WI38 (cell line): Measurements from ENCODE around the gene SLC27A4.

ENCODE experiments used
- H3K4me3 ChIP-seq: 2 replicates; pipeline ENCODE4 v1.5.1; 2011; ENCODE audit warnings: low read depth, mild to moderate bottlenecking, control low read depth, low read length
- TF ChIP-seq, protein P1 (sequence below): IDR thresholded peaks from 2 replicates; pipeline ENCODE4 v1.5.1; 2012; ENCODE audit warnings: low read depth, mild to moderate bottlenecking, control low read depth, low read length

SLC27A4 gene

DNA sequence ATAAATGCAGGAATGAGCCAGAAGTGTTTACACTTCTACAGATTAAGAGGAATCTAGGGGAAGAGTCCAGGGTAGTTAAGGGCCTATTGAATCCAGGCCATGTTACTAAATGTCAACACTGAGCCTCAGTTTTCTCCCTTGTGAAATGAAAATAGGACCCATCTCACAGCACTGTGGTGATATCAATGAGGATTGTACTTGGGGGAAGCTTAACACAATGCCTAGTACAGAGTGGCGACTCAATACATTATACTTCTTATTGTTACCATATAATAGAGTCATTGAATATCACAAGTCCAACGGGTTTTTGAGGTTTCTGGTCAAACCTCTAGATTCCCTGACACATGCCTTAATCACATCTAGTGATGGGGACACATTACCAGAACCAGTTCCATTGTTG is 22.7 kb upstream of the SLC27A4 start:
- no peak overlapping the region for H3K4me3 ChIP-seq
- TF ChIP-seq, protein P1, sequence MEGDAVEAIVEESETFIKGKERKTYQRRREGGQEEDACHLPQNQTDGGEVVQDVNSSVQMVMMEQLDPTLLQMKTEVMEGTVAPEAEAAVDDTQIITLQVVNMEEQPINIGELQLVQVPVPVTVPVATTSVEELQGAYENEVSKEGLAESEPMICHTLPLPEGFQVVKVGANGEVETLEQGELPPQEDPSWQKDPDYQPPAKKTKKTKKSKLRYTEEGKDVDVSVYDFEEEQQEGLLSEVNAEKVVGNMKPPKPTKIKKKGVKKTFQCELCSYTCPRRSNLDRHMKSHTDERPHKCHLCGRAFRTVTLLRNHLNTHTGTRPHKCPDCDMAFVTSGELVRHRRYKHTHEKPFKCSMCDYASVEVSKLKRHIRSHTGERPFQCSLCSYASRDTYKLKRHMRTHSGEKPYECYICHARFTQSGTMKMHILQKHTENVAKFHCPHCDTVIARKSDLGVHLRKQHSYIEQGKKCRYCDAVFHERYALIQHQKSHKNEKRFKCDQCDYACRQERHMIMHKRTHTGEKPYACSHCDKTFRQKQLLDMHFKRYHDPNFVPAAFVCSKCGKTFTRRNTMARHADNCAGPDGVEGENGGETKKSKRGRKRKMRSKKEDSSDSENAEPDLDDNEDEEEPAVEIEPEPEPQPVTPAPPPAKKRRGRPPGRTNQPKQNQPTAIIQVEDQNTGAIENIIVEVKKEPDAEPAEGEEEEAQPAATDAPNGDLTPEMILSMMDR: no peak

DNA sequence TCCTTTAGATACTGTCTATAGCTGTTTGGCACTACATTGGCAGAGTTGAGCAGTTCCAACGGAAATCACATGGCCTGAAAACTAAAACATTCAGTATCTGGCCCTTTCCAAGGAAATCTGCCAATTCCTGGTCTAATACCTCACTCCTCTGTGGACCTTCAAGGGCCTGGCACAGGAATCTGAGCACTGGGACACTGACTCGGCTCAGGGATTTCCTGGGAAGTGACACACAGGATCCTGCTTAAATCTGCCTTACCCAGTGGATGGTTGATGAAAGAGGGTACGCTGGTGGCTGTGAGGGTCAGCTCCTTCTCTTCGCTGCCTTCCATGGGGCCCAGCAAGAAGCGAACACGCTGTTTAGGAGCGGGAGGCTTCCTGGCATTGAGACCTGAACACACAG is 19.0 kb upstream of the SLC27A4 start:
- H3K4me3 ChIP-seq: peak overlapping the region; percentile 96

DNA sequence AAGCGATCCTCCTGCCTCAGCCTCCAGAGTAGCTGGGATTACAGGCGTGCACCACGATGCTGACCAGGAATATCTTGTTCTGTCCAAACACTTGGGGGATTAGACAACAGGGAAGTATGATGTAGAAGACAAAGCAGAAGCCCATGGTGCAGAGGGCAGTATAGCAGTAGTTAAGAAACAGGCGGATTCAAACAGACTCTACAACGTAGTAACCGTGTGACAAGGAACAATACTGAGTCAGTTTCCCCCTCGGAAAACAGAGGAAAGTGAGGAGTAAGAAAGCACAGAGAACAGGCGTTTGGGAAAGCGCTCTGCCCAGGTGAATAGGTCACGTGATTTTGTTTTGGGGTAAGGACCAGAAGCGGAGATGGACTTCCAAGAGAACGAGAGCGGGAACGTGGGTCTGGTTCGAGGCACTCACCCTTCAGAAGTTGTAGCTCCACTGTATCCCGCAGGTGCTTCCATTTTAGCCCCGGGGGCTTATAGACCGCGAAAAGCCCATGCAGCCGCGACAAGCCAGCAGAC is 18.4 kb upstream of the SLC27A4 start:
- TF ChIP-seq, protein P1: no peak
- peak overlapping the region; percentile 96 for H3K4me3 ChIP-seq

More for the DNA sequence above, 19.0 kb upstream of the SLC27A4 start:
- TF ChIP-seq, protein P1: no peak

DNA sequence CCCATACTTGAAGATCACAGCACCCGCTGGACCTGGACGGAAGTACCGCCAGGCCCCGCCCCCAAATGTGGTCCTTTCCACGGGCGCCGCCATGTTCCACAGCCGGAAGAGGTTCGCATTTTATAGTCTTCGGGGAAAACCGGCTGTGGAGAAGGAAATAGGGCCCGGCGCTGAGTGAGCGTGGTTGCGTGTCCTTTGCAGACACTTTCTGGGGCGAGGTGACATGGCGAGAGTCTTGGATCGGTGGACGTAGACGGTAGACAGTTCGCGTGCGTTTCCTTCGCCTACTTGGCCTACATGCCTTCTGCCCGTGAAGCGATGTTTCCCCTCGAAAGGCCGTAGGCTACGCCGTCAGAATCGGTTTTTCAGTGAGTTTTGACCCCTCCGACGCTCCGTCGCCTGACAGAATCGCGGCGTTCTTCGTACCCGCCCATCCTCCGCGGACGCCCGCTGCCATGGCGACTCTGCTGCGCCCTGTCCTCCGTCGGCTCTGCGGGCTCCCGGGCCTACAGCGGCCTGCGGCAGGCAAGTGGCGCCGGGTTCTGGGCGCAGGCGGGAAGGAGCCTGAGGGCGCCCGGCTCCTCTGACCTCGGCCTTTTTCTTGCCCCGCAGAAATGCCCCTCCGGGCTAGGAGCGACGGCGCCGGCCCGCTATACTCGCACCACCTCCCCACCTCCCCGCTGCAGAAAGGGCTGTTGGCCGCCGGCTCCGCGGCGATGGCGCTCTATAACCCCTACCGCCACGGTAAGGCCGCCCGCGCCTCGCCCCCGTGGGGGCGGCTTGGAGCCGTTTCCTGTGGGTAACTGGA is 17.7 kb upstream of the SLC27A4 start, which contains the start of the genes COQ4 and TRUB2:
Gene COQ4 (plus strand): TSS at position 436 of the 808 bp plus-strand sequence. CDS start 20 bp downstream, at position 456.
Gene TRUB2 (minus strand): TSS at position 44 of the 808 bp plus-strand sequence. CDS start 39 bp downstream, at position 5.
- TF ChIP-seq, protein P1: no peak
- peak within 1 kb of the TSS; percentile 96 for H3K4me3 ChIP-seq

DNA sequence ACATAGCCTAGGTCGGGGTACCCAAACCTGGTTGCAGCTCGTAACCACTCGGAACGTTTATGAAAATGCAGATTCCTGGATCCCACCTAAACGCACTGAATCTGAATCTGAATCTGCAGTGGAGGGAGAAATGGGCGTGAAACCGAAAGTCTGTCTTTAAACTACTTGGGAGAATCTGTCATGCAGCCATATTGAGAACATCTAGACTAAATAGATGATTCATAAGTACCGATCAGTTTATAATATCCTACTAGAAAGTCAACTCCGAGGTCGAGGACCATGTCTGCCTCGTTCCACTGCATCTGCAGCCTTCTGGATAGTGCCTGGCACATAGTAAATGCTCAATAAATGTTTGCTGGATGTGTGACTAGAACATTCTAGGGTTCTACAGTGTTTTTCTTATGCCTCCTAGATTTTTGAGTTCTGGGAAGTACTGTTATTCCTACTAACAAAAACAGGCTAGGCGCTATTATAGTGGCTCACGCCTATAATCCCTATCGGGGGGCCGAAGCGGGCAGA is 17.1 kb upstream of the SLC27A4 start:
- H3K4me3 ChIP-seq: peak overlapping the region; percentile 96
- TF ChIP-seq, protein P1: no peak

DNA sequence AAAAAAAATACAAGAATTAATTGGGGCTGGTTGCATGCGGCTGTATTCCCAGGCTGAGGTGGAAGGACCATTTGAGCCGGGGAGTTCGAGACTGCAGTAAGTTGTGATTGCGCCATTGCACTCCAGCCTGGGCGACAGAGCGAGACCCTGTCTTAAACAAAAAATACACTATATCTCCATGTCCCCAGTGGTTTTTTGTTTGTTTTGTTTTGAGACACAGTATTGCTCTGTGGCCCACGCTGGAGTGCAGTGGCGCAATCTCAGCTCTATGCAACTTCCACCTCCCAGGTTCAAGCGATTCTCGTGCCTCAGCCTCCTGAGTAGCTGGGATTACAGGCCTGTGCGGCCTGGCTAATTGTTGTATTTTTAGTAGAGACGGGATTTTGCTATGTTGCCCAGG is 16.5 kb upstream of the SLC27A4 start:
- peak overlapping the region; percentile 96 for H3K4me3 ChIP-seq
- TF ChIP-seq, protein P1: no peak

DNA sequence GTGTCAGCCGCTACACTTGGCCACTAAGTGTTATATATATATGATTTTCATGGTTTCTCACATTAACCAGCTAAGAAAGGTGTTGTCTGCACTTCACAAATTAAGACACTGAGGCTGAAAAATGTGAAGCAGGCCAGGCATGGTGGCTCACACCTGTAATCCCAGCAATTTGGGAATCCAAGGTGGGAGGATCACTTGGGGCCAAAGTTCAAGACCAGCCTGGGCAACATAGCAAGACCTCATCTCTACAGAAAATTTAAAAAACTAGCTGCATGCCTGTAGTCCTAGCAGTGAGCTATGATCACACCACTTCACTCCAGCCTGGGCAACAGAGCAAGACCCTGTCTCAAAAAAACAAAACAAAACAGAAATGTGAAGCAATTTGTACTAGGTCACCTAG is 15.9 kb upstream of the SLC27A4 start:
- H3K4me3 ChIP-seq: no peak overlapping the region
- TF ChIP-seq, protein P1: no peak
